HepG2 (cell line): ENCODE data around the gene FN1. TPM values are rescaled to one million over a fixed set of nuclear protein-coding genes. Genes with fewer than 3 reads are reported as not detected.
A peak's percentile ranks its signal among the peaks of the same experiment; 100 is the strongest.

Experiments used
- ATAC-seq: fragments of 200-7000 bp; cut with Tn5 transposase; 3 replicates; pipeline ENCODE4 v1.9.1; 2020; ENCODE audit warnings: mild to moderate bottlenecking, moderate library complexity
- BruUV-seq: library from RNA; stranded (reverse); fragments of 400-500 nt; replicated peaks from 2 replicates; lab custom pipeline; 2021; lab: Mats Ljungman, UMichigan
- CTCF ChIA-PET: fragments of 300-600 bp; formaldehyde crosslinking; extraction: SDS; loops from one replicate; lab custom pipeline; 2021; ENCODE audit warnings: low total read pairs, inconsistent platforms, low intra/inter-chr PET ratio; lab: Yijun Ruan, JAX
- POLR2A ChIA-PET: fragments of 350-600 bp; sonication (Branson Sonifier 250); formaldehyde crosslinking; loops from one replicate; lab custom pipeline; 2020; ENCODE audit warnings: antibody characterized with exemption, inconsistent platforms; lab: Yijun Ruan, JAX
- DNase-seq: peaks from one replicate; pipeline ENCODE4 v3.0.0-alpha.2; 2015; ENCODE audit warnings: low spot score
- FAIRE-seq: peaks from 3 replicates; lab custom pipeline; 2011; peaks lifted over from hg19 to GRCh38; lab: Jason Lieb, UNC
- H2AFZ ChIP-seq: one replicate; pipeline ENCODE4 v1.6.1; 2011; ENCODE audit warnings: low read length, inconsistent platforms
- H3K27ac ChIP-seq: fragments of 300-600 bp; 3 replicates; pipeline ENCODE4 v1.8.0; 2011; ENCODE audit warnings: mixed run types, mild to moderate bottlenecking, mixed read lengths, low read length, inconsistent platforms; ENCODE audit not compliant: insufficient read depth; ENCODE audit errors: extremely low read length
- H3K27me3 ChIP-seq, 2 experiments: fragments of 200-600 bp in 1 of 2; 2 replicates in 1 of 2; 3 replicates in 1 of 2; pipeline versions ENCODE4 v1.6.0 to v1.8.0; 2011; ENCODE audit warnings: low read length in 2 of 2, mild to moderate bottlenecking in 2 of 2, moderate library complexity in 2 of 2, inconsistent platforms in 1 of 2; ENCODE audit not compliant: insufficient read depth in 2 of 2, control insufficient read depth in 1 of 2
- H3K36me3 ChIP-seq, 2 experiments: fragments of 200-600 bp in 1 of 2; replicated peaks in 1 of 2; 2 replicates in 1 of 2; 3 replicates in 1 of 2; pipeline versions ENCODE4 v1.5.1 to v1.8.0; 2011; ENCODE audit warnings: low read length in 2 of 2, inconsistent platforms in 1 of 2; ENCODE audit not compliant: insufficient read depth in 2 of 2, control insufficient read depth in 1 of 2
- H3K4me1 ChIP-seq: 2 replicates; pipeline ENCODE4 v1.5.1; 2012; ENCODE audit warnings: low read length, inconsistent platforms; ENCODE audit not compliant: insufficient read depth
- H3K4me2 ChIP-seq: 2 replicates; pipeline ENCODE4 v1.6.0; 2011; ENCODE audit warnings: low read depth, low read length, inconsistent platforms
- H3K4me3 ChIP-seq, 3 experiments: fragments of 200-600 bp in 1 of 3; sonication (generic), shearing (Covaris generic) in 1 of 3; replicated peaks in 1 of 3; 2 replicates each; pipeline ENCODE4 v1.5.1; 2011 to 2016; ENCODE audit warnings: low read length in 3 of 3, inconsistent platforms in 2 of 3, low read depth in 2 of 3, mild to moderate bottlenecking in 2 of 3, control low read depth in 1 of 3, mixed read lengths in 1 of 3; ENCODE audit not compliant: insufficient read depth in 1 of 3
- H3K79me2 ChIP-seq: one replicate; pipeline ENCODE4 v1.6.1; 2011; ENCODE audit warnings: low read length, inconsistent platforms; ENCODE audit not compliant: insufficient read depth
- H3K9ac ChIP-seq: 2 replicates; pipeline ENCODE4 v1.6.0; 2011; ENCODE audit warnings: mild to moderate bottlenecking, low read depth, low read length, inconsistent platforms; ENCODE audit not compliant: insufficient read depth
- H3K9me3 ChIP-seq: 2 replicates; pipeline ENCODE4 v1.5.1; 2012; ENCODE audit warnings: mild to moderate bottlenecking, low read length
- H4K20me1 ChIP-seq: 2 replicates; pipeline ENCODE4 v1.6.0; 2011; ENCODE audit warnings: inconsistent platforms, mild to moderate bottlenecking, low read length, moderate library complexity; ENCODE audit not compliant: insufficient read depth
- CEBPB ChIP-seq: IDR thresholded peaks from 2 replicates; pipeline ENCODE4 v1.6.1; 2011; ENCODE audit warnings: low read depth, low read length, improper control_type of control experiment, borderline replicate concordance
- CEBPG ChIP-seq: IDR thresholded peaks from 2 replicates; pipeline ENCODE4 v1.6.1; 2016
- HMG20A ChIP-seq: IDR thresholded peaks from 2 replicates; pipeline ENCODE4 v1.6.1; 2016; ENCODE audit warnings: borderline replicate concordance
- MIER3 ChIP-seq: IDR thresholded peaks from 2 replicates; pipeline ENCODE4 v1.6.1; 2016; ENCODE audit warnings: missing compliant biosample characterization, borderline replicate concordance
- MYC ChIP-seq: sonication (generic); formaldehyde crosslinking; IDR thresholded peaks from 2 replicates; pipeline ENCODE4 v1.9.0; 2021; ENCODE audit warnings: missing genetic modification reagents, borderline replicate concordance
- PAF1 ChIP-seq: IDR thresholded peaks from 2 replicates; pipeline ENCODE4 v1.6.1; 2016; ENCODE audit warnings: missing genetic modification reagents, missing compliant biosample characterization
- POLR2A ChIP-seq, 2 experiments: IDR thresholded peaks; 2 replicates each; pipeline ENCODE4 v1.6.1; 2011; ENCODE audit warnings: low read depth in 2 of 2, low read length in 2 of 2, mild to moderate bottlenecking in 1 of 2, moderate library complexity in 1 of 2; ENCODE audit not compliant: insufficient read depth in 1 of 2
- POLR2AphosphoS5 ChIP-seq: IDR thresholded peaks from 2 replicates; pipeline ENCODE4 v1.6.1; 2012; ENCODE audit warnings: low read depth, low read length
- POLR2G ChIP-seq: fragments of 200-400 bp; formaldehyde crosslinking; IDR thresholded peaks from 2 replicates; pipeline ENCODE4 v1.6.1; 2018; ENCODE audit warnings: mild to moderate bottlenecking, low read depth, low read length, moderate library complexity
- RBFOX2 ChIP-seq: fragments of 200-400 bp; formaldehyde crosslinking; IDR thresholded peaks from 2 replicates; pipeline ENCODE4 v1.6.1; 2017; ENCODE audit warnings: low read depth, mild to moderate bottlenecking, low read length
- RBM22 ChIP-seq: fragments of 200-400 bp; formaldehyde crosslinking; optimal IDR thresholded peaks from 2 replicates; pipeline ENCODE3; 2017; ENCODE audit warnings: mild to moderate bottlenecking, low read length, moderate library complexity
- SSRP1 ChIP-seq: IDR thresholded peaks from 2 replicates; pipeline ENCODE4 v1.6.1; 2016; ENCODE audit warnings: control low read depth
- U2AF2 ChIP-seq: fragments of 200-400 bp; formaldehyde crosslinking; IDR thresholded peaks from 2 replicates; pipeline ENCODE4 v1.6.1; 2017; ENCODE audit warnings: low read depth, mild to moderate bottlenecking, low read length
- ZNF350 ChIP-seq: sonication (generic); formaldehyde crosslinking; IDR thresholded peaks from 2 replicates; pipeline ENCODE4 v1.4.0; 2020; ENCODE audit warnings: mild to moderate bottlenecking, low read depth, missing genetic modification reagents, borderline replicate concordance
- ZNF781 ChIP-seq: sonication (generic); formaldehyde crosslinking; IDR thresholded peaks from 2 replicates; pipeline ENCODE4 v1.5.1; 2020; ENCODE audit warnings: borderline replicate concordance, mild to moderate bottlenecking, missing genetic modification reagents; ENCODE audit errors: not compliant biosample characterization
- ZSCAN31 ChIP-seq: sonication (generic); formaldehyde crosslinking; IDR thresholded peaks from 2 replicates; pipeline ENCODE4 v1.5.0; 2020; ENCODE audit warnings: low read depth, mild to moderate bottlenecking, missing genetic modification reagents
- WGBS: methylation state at CpG from one replicate; pipeline ENCODE4 v1.1.6; 2017; ENCODE audit warnings: low lambda C conversion rate; 5-methylcytosine and 5-hydroxymethylcytosine counted together
- in situ Hi-C: cut with HindIII; loops from 2 replicates; pipeline ENCODE4 v1.10.0; 2017; ENCODE audit warnings: low pct_unique_long_range_greater_than_20kb; ENCODE audit not compliant: extremely low pct_ligation_motif_present
- intact Hi-C: fragments of 100-400 bp; cut with micrococcal nuclease; formaldehyde crosslinking; loops from one replicate; pipeline ENCODE4 v1.10.0; 2022; ENCODE audit not compliant: unreplicated experiment
- polyA plus RNA-seq, 8 experiments: library from polyadenylated mRNA; depleted of rRNA in 3 of 8; stranded (reverse) in 7 of 8; unstranded in 1 of 8; fragments of >200 nt; fragmentation: Illumina TruSeq in 4 of 8; extraction: Trizol in 4 of 8; gene quantifications; 2 replicates each; pipeline versions ENCODE4 v1.2.1 to v1.2.3, GENCODE V29; 2011 to 2016; ENCODE audit warnings: low read depth in 4 of 8, missing spikeins in 1 of 8, mixed read lengths in 1 of 8; ENCODE audit not compliant: insufficient read depth in 1 of 8
- total RNA-seq, 5 experiments: library from RNA; depleted of rRNA; stranded (reverse); fragments of >200 nt; fragmentation: Illumina TruSeq; extraction: Trizol; gene quantifications; 2 replicates each; pipeline ENCODE4 v1.2.3, GENCODE V29; 2016; ENCODE audit warnings: low read depth in 1 of 5
- TF ChIP-seq, protein P1 (sequence below): sonication (generic); formaldehyde crosslinking; conservative IDR thresholded peaks from 2 replicates; pipeline ENCODE4 v1.4.0; 2020; ENCODE audit warnings: missing genetic modification reagents
- TF ChIP-seq, protein P2 (sequence below): sonication (generic); formaldehyde crosslinking; IDR thresholded peaks from 2 replicates; pipeline ENCODE4 v1.8.0; 2022; ENCODE audit warnings: mild to moderate bottlenecking, missing genetic modification reagents; ENCODE audit not compliant: insufficient replicate concordance

The FN1 gene
- total and polyA plus RNA-seq, 2 of the 13 experiments (the other 11 are each of a cell fraction or from before 2014, with no cell fraction given), result 1,847 to 6,471 TPM

DNA sequence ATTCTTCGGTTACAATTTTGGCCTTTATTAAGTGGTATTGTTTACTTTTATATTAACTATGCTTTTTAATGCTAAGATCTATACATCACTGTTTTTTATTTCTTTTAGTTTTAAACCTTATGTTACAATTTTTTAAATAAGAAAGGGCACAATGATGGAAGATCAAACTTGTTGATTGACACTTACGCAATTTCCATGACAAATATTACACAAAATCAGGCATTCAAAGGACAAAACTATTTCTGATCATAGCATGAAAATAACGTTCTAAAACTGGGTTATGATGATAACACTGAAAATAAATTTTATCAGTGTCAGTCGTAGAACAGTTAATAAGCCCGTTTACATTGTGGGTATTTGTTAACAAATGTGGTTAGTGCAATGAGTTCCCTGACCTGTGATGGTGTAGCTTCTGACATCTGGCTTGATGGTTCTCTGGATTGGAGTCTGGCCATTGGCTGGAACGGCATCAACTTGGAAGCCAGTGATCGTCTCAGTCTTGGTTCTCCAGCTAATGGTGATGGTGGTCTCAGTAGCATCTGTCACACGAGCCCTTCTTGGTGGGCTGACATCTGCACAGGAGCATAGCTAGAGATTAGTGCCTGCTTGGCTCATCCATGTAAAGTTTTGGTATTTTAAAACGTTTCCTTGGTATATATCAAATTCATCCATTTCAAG is 59.6 kb downstream of the FN1 start:
- WGBS, result 96% methylated on average over 9 of the region's 9 CpGs
- Histone ChIP-seq H3K4me2 (no peak overlapping the region), H2AFZ (no peak overlapping the region), H3K27ac (no peak overlapping the region), H3K79me2 (no peaks in the 10 kb centered on the region)
- POLR2A ChIA-PET, result interaction anchor here (0.8 to 1.1 kb wide), 2 partner anchors 12 to 26 kb away, joined by 3 read pairs; no protein-coding TSS in a partner anchor
- intact Hi-C loops, result no loop called here
- no peak for ATAC-seq
- TF ChIP-seq ZNF781 (CRISPR knock-in tag) (no peak), MYC (CRISPR knock-in tag) (no peak), RBM22 (peak; percentile 100), MIER3 (CRISPR knock-in tag) (no peak), PAF1 (CRISPR knock-in tag) (peak; percentile 88), POLR2A (IDR thresholded peaks at IDR 0.05; ENCODE audit: insufficient read depth in 1 of 2, low read depth in 2 of 2, low read length in 2 of 2) (peak; percentile 28 to 53; a peak in 2 of 4 replicates), SSRP1 (CRISPR knock-in tag) (peak; percentile 64; the same call in 1 of the 2 replicates), RBFOX2 (peak; percentile 14; the same call in 1 of the 2 replicates), POLR2AphosphoS5 (peak; percentile 48; the same call in 1 of the 2 replicates), CEBPG (CRISPR knock-in tag) (peak; percentile 38; the same call in 1 of the 2 replicates), U2AF2 (no peak), POLR2G (peak; percentile 61; the same call in 1 of the 2 replicates), ZSCAN31 (0 out of 2 replicates have a peak, but pooled peaks have one; percentile 25), HMG20A (CRISPR knock-in tag) (no peak), CEBPB (peak; percentile 74; the same call in 1 of the 2 replicates), ZNF350 (CRISPR knock-in tag) (no peak)
- TF ChIP-seq, protein P1, sequence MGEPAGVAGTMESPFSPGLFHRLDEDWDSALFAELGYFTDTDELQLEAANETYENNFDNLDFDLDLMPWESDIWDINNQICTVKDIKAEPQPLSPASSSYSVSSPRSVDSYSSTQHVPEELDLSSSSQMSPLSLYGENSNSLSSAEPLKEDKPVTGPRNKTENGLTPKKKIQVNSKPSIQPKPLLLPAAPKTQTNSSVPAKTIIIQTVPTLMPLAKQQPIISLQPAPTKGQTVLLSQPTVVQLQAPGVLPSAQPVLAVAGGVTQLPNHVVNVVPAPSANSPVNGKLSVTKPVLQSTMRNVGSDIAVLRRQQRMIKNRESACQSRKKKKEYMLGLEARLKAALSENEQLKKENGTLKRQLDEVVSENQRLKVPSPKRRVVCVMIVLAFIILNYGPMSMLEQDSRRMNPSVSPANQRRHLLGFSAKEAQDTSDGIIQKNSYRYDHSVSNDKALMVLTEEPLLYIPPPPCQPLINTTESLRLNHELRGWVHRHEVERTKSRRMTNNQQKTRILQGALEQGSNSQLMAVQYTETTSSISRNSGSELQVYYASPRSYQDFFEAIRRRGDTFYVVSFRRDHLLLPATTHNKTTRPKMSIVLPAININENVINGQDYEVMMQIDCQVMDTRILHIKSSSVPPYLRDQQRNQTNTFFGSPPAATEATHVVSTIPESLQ (CRISPR knock-in tag), result no peak
- TF ChIP-seq, protein P2, sequence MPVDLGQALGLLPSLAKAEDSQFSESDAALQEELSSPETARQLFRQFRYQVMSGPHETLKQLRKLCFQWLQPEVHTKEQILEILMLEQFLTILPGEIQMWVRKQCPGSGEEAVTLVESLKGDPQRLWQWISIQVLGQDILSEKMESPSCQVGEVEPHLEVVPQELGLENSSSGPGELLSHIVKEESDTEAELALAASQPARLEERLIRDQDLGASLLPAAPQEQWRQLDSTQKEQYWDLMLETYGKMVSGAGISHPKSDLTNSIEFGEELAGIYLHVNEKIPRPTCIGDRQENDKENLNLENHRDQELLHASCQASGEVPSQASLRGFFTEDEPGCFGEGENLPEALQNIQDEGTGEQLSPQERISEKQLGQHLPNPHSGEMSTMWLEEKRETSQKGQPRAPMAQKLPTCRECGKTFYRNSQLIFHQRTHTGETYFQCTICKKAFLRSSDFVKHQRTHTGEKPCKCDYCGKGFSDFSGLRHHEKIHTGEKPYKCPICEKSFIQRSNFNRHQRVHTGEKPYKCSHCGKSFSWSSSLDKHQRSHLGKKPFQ (CRISPR knock-in tag), result no peak
- TF ChIP-seq, all 625 proteins: peak for 10
- Histone ChIP-seq H3K4me1 (no peaks in the 10 kb centered on the region), H3K9me3 (no peaks in the 10 kb centered on the region), H3K4me3 (no peak overlapping the region), H3K36me3 (peaks cover 50 to 97% of the 10 kb centered on the region in 2 experiments), H3K9ac (no peak overlapping the region), H3K27me3 (no peaks in the 10 kb centered on the region), H4K20me1 (peaks cover 9% of the 10 kb centered on the region)
- no TSS peak for BruUV-seq
- DNase-seq (no peak), FAIRE-seq (no peak)
- in situ Hi-C loops, result no loop called here
- CTCF ChIA-PET, result no interaction called here
